B cell (primary cell): Measurements from ENCODE around the gene LARGE1. TPM values are rescaled to one million over a fixed set of nuclear protein-coding genes. Genes with fewer than 3 reads are reported as not detected.

ENCODE experiments used
- ATAC-seq: fragments of 200-7000 bp; cut with Tn5 transposase; one replicate; pipeline ENCODE4 v1.10.0; 2021; ENCODE audit warnings: low read depth, mild to moderate bottlenecking, moderate number of reproducible peaks, moderate library complexity
- CTCF ChIA-PET: fragments of 350-600 bp; sonication (Branson Sonifier 250); formaldehyde crosslinking; loops from one replicate; lab custom pipeline; 2021; ENCODE audit warnings: antibody characterized with exemption, inconsistent platforms; lab: Charles Lee
- POLR2A ChIA-PET: fragments of 350-600 bp; sonication (Branson Sonifier 250); formaldehyde crosslinking; loops from one replicate; lab custom pipeline; 2021; ENCODE audit warnings: antibody characterized with exemption; lab: Charles Lee
- DNase-seq: peaks from one replicate; pipeline ENCODE4 v3.0.0; 2013
- H2AFZ ChIP-seq: 2 replicates; pipeline ENCODE4 v1.6.1; 2012; ENCODE audit warnings: mild to moderate bottlenecking, low read depth, low read length; ENCODE audit not compliant: insufficient read depth, poor library complexity, severe bottlenecking
- H3K27ac ChIP-seq, 2 donors: 1 replicate in 1 of 2; 2 replicates in 1 of 2; pipeline ENCODE4 v1.5.1; 2012 to 2013; ENCODE audit warnings: low read length in 2 of 2, mild to moderate bottlenecking in 2 of 2, moderate library complexity in 1 of 2
- H3K27me3 ChIP-seq, 4 experiments: fragments of 200-600 bp in 1 of 4; sonication (generic) in 1 of 4; replicated peaks in 1 of 4; 1 replicate in 2 of 4; 2 replicates in 2 of 4; pipeline versions ENCODE4 v1.6.1 to v1.7.0; 2013 to 2016; ENCODE audit warnings: low read length in 3 of 4, mild to moderate bottlenecking in 2 of 4, mixed read lengths in 1 of 4, moderate library complexity in 1 of 4; ENCODE audit not compliant: insufficient read depth in 4 of 4, control insufficient read depth in 3 of 4; ENCODE audit errors: control extremely low read depth in 1 of 4
- H3K36me3 ChIP-seq, 2 experiments: replicated peaks in 1 of 2; 1 replicate in 1 of 2; 2 replicates in 1 of 2; pipeline versions ENCODE4 v1.6.1 to v1.7.1; 2013; ENCODE audit warnings: low read length in 1 of 2; ENCODE audit not compliant: insufficient read depth in 2 of 2, control insufficient read depth in 1 of 2; ENCODE audit errors: control extremely low read depth in 1 of 2, extremely low read depth in 1 of 2
- H3K4me1 ChIP-seq, 2 donors: fragments of 200-600 bp in 1 of 2; sonication (generic) in 1 of 2; 1 replicate in 1 of 2; 2 replicates in 1 of 2; pipeline versions ENCODE4 v1.5.1 to v1.6.1; 2013 to 2017; ENCODE audit warnings: low read length in 2 of 2; ENCODE audit not compliant: control insufficient read depth in 2 of 2, insufficient read depth in 2 of 2
- H3K4me2 ChIP-seq: replicated peaks from 2 replicates; pipeline ENCODE3; 2012; ENCODE audit warnings: mild to moderate bottlenecking, low read depth, low read length; ENCODE audit not compliant: poor library complexity, severe bottlenecking
- H3K4me3 ChIP-seq, 5 experiments: fragments of 200-600 bp in 1 of 5; sonication (generic) in 1 of 5; 1 replicate in 3 of 5; 2 replicates in 2 of 5; pipeline versions ENCODE4 v1.5.1 to v1.7.0; 2011 to 2016; ENCODE audit warnings: low read length in 4 of 5, mild to moderate bottlenecking in 4 of 5, low read depth in 2 of 5, control low read depth in 1 of 5, moderate library complexity in 1 of 5; ENCODE audit not compliant: insufficient read depth in 1 of 5; ENCODE audit errors: control extremely low read depth in 1 of 5, extremely low read depth in 1 of 5
- H3K79me2 ChIP-seq: fragments of 200-600 bp; sonication (generic); one replicate; pipeline ENCODE4 v1.6.0; 2016; ENCODE audit warnings: low read length; ENCODE audit not compliant: control insufficient read depth, insufficient read depth
- H3K9ac ChIP-seq: fragments of 200-600 bp; sonication (generic); 2 replicates; pipeline ENCODE4 v1.6.1; 2017; ENCODE audit warnings: mild to moderate bottlenecking, low read length, moderate library complexity
- H3K9me3 ChIP-seq, 3 donors: one replicate each; pipeline versions ENCODE4 v1.6.1 to v1.7.1; 2013; ENCODE audit warnings: low read length in 2 of 3; ENCODE audit not compliant: control insufficient read depth in 2 of 3, insufficient read depth in 1 of 3; ENCODE audit errors: control extremely low read depth in 1 of 3
- H4K20me1 ChIP-seq: 2 replicates; pipeline ENCODE4 v1.6.0; 2012; ENCODE audit warnings: mild to moderate bottlenecking, low read length; ENCODE audit not compliant: insufficient read depth, control insufficient read depth, poor library complexity, severe bottlenecking
- H3K27ac Mint-ChIP-seq: one replicate; pipeline ENCODE4 v1.8.0; 2021; ENCODE audit warnings: mixed read lengths
- H3K27me3 Mint-ChIP-seq: one replicate; pipeline ENCODE4 v1.8.0; 2021; ENCODE audit warnings: mixed read lengths
- H3K4me1 Mint-ChIP-seq: one replicate; pipeline ENCODE4 v1.8.0; 2021; ENCODE audit warnings: mixed read lengths
- H3K4me3 Mint-ChIP-seq: one replicate; pipeline ENCODE4 v1.8.0; 2021; ENCODE audit warnings: mixed read lengths
- H3K9me3 Mint-ChIP-seq: one replicate; pipeline ENCODE4 v1.8.0; 2022; ENCODE audit warnings: mixed read lengths; ENCODE audit not compliant: insufficient read depth
- CTCF ChIP-seq: fragments of 200-600 bp; IDR thresholded peaks from one replicate; pipeline ENCODE4 v1.8.0; 2022; ENCODE audit warnings: antibody characterized with exemption, mild to moderate bottlenecking
- EZH2 ChIP-seq: IDR thresholded peaks from 2 replicates; pipeline ENCODE4 v1.6.1; 2012; ENCODE audit warnings: borderline replicate concordance, low read depth, mild to moderate bottlenecking, moderate library complexity, low read length; ENCODE audit not compliant: insufficient read depth, poor library complexity, severe bottlenecking
- WGBS: methylation state at CpG from one replicate; pipeline ENCODE4 v1.1.5; 2013; ENCODE audit warnings: missing lambda C conversion rate; ENCODE audit not compliant: insufficient coverage; 5-methylcytosine and 5-hydroxymethylcytosine counted together
- intact Hi-C: fragments of 100-400 bp; cut with micrococcal nuclease; formaldehyde crosslinking; loops from one replicate; pipeline ENCODE4 v1.10.0; 2022
- polyA plus RNA-seq: library from polyadenylated mRNA; depleted of rRNA; stranded (reverse); fragments of >200 nt; gene quantifications from 2 replicates; pipeline ENCODE4 v1.2.3, GENCODE V29; 2012
- total RNA-seq, 2 donors: library from RNA; stranded (reverse); fragments of 120-200 nt in 1 of 2; gene quantifications; 1 replicate in 1 of 2; 2 replicates in 1 of 2; pipeline versions ENCODE4 v1.2.3 to v1.2.4, GENCODE V29; 2013 to 2022

LARGE1 gene
- total and polyA plus RNA-seq, 2 donors (not counting 1 experiment from before 2014, with no cell fraction given) = 20.7 to 82.0 TPM

GRCh38 chr22:33467080-33467479, 453.2 kb downstream of the LARGE1 start:
- Histone ChIP-seq H3K4me3 (no peak overlapping the region), H3K4me1 (no peaks in the 10 kb centered on the region), H3K27ac (no peak overlapping the region), H3K36me3 (no peaks in the 10 kb centered on the region), H3K27me3 (no peaks in the 10 kb centered on the region), H3K79me2 (no peaks in the 10 kb centered on the region), H2AFZ (no peak overlapping the region), H3K4me2 (no peak overlapping the region), H3K9me3 (peaks cover 0 to 10% (median 6%) of the 10 kb centered on the region in 3 donors), H3K9ac (no peak overlapping the region), H4K20me1 (no peaks in the 10 kb centered on the region)
- ATAC-seq = no peak
- DNase-seq = no peak
- WGBS = no CpG with 5 or more reads among the region's 2 CpGs
- POLR2A ChIA-PET = no interaction called here
- intact Hi-C loops = no loop called here
- H3K4me3 Mint-ChIP-seq = no peak overlapping the region
- no peak for TF ChIP-seq EZH2
- no peaks in the 10 kb centered on the region for H3K27me3 Mint-ChIP-seq
- CTCF ChIA-PET = no interaction called here
- H3K4me1 Mint-ChIP-seq = peaks cover 5% of the 10 kb centered on the region
- no peak overlapping the region for H3K27ac Mint-ChIP-seq
- peaks cover 8% of the 10 kb centered on the region for H3K9me3 Mint-ChIP-seq

GRCh38 chr22:33465554-33465953, 454.7 kb downstream of the LARGE1 start:
- Histone ChIP-seq H3K4me3 (no peak overlapping the region), H3K9ac (no peak overlapping the region), H3K27ac (no peak overlapping the region), H3K27me3 (no peaks in the 10 kb centered on the region), H3K4me2 (no peak overlapping the region), H3K36me3 (no peaks in the 10 kb centered on the region), H3K79me2 (peaks cover 3% of the 10 kb centered on the region), H3K4me1 (no peaks in the 10 kb centered on the region), H4K20me1 (peaks cover 2% of the 10 kb centered on the region), H2AFZ (no peak overlapping the region), H3K9me3 (peaks cover 0 to 10% (median 8%) of the 10 kb centered on the region in 3 donors)
- intact Hi-C loops = no loop called here
- Mint-ChIP-seq H3K9me3 (peaks cover 12% of the 10 kb centered on the region), H3K4me3 (no peak overlapping the region), H3K4me1 (peaks cover 4% of the 10 kb centered on the region), H3K27me3 (no peaks in the 10 kb centered on the region), H3K27ac (no peak overlapping the region)
- ATAC-seq (no peak), DNase-seq (no peak)
- TF ChIP-seq EZH2 (no peak), CTCF (no peak)
- CTCF ChIA-PET = no interaction called here
- 34% methylated on average over 5 of the region's 5 CpGs for WGBS
- POLR2A ChIA-PET = no interaction called here
